Measurements from ENCODE around the gene ITGA8. TPM values are rescaled to one million over a fixed set of nuclear protein-coding genes. Genes with fewer than 3 reads are reported as not detected.

ITGA8 gene
- total RNA-seq, 1 donor from 2014 or later = 0.20 TPM

DNA sequence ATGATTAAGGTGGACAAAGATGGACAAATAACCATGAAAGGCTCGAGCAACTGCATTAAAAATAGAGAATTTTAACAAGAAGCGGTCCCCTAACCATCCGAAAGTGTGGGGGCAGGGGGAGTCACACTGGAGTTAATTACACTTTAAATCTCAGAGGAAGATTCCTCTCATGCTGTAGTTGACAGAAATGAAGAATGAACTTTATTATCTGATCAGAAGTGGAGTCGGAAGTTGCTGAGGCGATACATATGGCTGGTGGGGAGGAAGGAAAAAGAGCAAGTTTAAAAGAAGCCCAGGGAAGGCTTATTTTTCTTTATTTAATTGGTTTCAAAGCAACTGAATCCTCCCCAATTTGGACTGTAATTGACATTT, 246.3 kb downstream of the ITGA8 start:
- no peak for ATAC-seq

DNA sequence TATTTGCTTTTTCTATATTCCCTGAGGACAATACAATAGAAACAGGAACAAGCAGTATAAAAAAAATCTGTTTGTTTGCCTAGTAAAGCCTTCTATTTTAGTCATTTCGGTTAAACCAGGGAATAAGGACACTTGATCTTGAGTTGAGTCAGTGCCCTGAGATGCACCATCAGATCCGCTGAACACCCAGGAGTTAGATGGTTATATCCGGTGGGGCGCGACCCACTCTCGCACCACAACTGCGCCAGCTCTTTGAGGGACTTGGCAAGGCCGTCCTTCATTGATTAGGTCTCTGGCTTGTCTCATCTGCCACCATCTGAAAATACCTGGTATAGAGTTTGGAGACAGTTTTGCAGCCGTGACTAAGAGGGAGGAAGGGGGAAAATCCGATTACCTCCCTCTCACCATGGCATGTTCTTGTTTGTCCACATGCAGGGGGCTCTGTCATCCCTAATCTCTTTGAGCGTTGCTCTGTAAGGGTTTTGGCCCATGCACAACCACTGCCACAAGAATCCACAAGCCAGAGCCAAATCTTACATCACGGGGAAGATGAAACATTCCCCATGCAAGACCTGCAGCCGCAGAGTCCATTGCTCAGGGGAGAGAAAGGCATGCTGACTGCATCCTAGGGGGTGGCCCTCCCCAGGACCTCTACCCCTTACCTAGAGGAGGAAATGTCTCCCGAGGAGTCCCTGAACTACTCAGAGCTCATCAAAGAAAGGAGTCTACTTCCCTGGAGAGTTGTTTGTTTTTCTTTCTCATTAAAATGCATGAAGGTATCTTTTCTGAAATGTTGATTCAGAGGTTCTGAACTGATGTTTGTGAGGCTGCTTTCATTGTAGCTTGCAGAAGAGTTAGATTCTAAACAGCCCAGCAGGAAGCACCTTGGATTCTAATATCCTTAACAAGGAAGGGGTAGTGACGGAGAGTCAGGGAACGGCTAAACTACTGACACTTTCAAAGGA, 247.0 kb downstream of the ITGA8 start:
- DNase-seq (ENCODE audit: low spot score) (no peak), ATAC-seq (no peak)

More for the DNA sequence above, 246.3 kb downstream of the ITGA8 start:
- no peak for DNase-seq (ENCODE audit: low spot score)

DNA sequence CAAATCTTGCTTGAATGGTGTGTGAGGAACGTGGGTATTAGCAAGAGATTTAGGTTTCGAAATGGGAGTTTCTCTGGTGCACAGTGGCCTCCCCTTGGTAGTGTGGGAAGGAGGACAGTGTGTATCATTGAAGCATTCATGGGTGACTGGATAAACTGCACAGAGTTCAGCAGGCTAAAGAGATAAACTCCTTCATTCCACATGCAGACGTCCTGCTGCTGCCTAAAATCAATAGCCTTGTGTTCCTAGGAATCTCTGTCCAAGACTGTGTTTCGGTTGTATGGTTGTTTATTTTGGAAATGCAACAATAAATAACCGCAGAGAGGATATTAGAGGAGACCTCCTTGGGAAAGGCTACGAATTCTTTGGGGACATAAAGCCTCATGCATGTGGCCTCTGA, 247.7 kb downstream of the ITGA8 start:
- DNase-seq (ENCODE audit: low spot score) (no peak), ATAC-seq (no peak)

DNA sequence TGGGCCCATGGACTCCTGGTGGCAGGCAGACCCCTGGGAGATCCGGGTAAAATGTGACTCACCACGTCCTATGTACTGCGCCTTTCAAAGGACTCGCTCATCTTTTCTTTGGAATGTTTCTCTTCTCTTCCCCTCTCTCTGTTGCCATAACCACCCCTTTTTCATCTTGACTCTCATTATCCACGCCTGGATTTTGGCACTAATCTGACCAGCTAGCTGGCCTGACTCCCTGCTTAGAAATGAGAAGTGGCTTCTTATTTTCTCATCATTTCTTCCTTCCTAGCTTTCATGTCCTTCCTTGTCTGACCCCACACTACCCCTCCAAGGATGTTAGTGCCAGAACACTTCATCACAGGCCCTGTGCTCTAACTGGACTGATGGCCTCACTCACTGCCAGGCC, 250.6 kb downstream of the ITGA8 start:
- ATAC-seq (no peak), DNase-seq (ENCODE audit: low spot score) (no peak)

DNA sequence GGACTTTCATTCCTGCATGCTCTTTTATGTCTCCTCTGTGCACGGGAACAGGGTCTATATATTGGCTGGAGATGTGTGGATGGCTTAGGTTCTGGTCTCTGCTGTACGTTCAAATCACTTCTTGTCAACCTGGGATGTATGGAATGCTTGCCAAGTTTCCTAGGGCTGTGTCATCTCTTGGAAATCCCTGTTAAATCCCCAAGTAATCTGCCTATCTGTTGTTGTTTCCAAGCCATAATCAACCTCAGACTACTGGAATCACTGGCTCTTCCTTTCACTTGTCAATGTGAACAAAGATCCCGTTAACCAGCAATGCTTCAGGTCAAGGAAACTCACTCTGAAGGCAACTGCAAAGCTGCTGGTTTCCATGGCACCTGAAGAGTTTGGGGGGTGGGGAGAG, 255.3 kb downstream of the ITGA8 start:
- ATAC-seq = no peak
- DNase-seq (ENCODE audit: low spot score) = no peak

Other genes with a start within 250 kb of the ITGA8 start
- 11.8 TPM for gene MINDY3, start 140.6 kb upstream of the ITGA8 start, total RNA-seq